HG03571 (cell line): ENCODE results near the gene TAF10.

Experiments used
- ATAC-seq: cut with Tn5 transposase; IDR thresholded peaks from one replicate; pipeline ENCODE4 v1.9.1; 2021; ENCODE audit not compliant: unreplicated experiment

Gene TAF10

DNA sequence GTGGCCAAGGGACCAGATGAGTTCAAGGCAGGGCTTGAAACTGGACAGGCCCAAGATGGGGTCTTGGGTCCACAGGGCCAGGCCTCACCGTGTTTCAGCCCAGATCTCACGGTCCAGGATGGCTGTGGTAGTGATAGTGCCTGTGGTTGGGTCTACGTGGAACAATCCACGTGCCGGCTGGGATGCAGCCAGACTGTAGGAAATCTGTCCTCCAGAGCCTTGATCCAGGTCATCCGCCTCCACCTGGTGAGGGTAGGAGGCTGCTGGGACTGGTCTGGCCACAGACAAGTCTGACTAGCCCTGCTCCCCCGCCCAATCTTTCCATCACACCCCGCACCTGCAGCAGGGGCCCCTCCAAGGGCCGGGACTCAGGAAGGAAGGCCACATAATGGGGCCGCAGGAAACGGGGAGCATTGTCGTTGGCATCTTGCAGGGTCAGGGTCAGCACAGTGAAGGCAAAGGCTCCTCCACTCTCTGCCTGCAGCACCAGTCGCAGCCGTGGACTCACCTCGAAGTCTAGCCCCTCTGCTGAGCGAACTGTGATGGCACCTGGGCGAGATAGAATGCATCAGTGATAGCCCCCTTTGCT lies 13.9 kb upstream of the TAF10 start:
- no peak for ATAC-seq

DNA sequence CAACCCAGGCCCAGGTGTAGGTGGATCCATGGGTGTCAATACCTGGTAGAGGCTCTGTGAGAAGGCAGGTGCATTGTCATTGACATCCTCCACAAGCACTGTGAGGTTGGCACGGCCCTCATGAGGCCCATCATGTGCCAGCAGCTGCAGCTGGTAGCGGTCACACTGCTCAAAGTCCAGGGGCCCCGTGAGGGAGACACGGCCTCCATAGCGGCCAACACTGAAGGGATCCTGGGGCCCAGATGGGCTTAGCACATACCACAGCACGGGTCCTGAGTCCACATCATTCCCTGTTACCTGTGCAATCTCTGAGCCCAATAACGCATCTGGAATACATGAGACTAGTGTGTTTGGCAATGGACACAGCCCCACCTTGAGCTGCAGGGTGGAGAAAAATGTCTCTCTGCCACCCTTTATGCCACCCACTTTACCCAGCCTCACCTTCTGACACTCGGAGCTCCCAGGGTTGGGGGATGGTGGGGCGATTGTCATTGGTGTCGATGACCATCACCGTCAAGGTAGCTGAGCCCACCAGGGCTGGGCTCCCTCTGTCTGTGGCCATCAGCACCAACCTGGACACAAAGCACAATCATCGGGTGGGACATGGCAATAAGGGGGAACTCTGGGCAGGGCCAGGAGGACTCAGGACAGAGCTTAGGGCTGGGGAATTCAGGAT lies 13.3 kb upstream of the TAF10 start:
- ATAC-seq: no peak

GRCh38 chr11:6623391-6624363 lies 11.7 kb upstream of the TAF10 start:
- no peak for ATAC-seq

- ATAC-seq: no peak
Observed at GRCh38 chr11:6622261-6623171, 10.5 kb upstream of the TAF10 start.

- no peak for ATAC-seq
Observed at GRCh38 chr11:6621711-6622211, 9.7 kb upstream of the TAF10 start.

DNA sequence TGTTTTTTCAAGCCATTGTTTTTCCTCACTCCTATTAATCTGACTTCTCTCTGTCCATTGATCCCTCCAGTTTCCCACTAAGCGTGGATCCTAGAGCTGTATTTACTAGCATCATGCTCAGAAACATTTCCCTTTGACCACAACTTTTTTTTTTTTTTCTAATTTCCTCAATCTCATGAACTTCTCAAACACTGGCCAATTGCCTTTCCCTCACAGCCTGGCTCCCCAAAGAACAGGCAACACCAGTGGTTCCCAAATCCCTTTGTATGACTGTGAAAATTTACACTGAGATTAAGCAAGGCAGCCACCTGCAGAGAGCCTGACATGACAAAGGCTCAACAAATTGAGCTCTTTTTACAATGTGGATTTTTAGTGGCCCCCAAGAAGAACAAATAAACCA lies 8.6 kb upstream of the TAF10 start:
- ATAC-seq: no peak

- ATAC-seq: peak; percentile 99
Observed at GRCh38 chr11:6619004-6619745, 7.2 kb upstream of the TAF10 start, which contains the start of gene TPP1. Gene TPP1 (minus strand): TSS chr11:6619422. CDS start chr11:6619400, 22 bp downstream.

- no peak for ATAC-seq
Observed at GRCh38 chr11:6618117-6619003, 6.3 kb upstream of the TAF10 start.

DNA sequence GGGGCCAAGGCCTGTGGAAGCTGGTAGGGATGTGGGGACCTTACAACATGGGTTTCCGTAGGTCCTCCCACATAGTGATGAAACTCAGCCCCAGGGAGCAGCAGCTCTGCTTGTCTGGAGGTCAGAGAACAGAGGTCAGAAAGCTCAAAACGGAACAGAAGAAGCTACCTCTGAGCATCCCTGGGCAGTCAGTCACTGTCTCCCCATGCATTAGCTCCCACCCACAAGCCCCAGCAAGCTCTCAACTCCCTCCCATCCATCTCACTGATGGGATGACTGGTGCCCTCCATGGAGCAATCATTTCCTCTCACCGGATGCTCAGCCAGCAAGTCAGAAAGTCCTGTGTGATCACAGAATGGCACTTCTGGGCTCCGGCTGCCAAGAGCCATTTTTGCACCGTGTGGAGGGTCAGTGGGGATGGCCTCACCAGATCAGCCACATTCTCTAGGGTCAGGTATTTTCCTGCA lies 5.3 kb upstream of the TAF10 start:
- ATAC-seq: no peak

DNA sequence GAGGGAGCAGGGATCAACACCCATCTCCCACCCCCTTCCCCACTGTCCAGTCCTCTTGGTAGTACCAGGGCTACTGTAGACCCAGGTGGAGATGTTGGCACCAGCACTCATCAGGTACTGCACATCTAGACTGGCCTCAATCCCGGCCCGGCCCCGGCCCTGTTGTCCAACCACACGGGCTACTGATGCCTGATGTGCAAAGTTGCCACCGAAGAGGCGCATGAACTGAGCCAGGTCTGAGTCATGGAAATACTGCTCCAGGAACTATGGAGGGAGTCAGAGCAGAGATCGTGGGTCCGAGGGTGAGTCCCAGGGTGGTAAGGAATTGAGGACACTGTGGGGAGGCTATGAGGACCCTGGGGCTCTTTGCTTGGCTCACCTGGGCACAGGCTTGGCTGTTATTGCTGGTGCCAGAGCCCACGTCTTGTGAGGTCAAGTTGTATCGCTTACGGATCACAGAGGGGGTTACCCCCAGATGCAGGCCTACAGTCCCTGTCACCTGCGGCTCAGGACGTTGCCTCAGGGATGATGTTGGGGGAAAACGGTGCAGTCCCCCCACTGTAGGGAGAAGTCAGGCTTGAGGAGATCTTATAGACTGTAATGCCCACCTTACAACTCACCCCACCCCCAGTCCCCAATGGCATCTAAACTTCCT lies 4.7 kb upstream of the TAF10 start:
- no peak for ATAC-seq

DNA sequence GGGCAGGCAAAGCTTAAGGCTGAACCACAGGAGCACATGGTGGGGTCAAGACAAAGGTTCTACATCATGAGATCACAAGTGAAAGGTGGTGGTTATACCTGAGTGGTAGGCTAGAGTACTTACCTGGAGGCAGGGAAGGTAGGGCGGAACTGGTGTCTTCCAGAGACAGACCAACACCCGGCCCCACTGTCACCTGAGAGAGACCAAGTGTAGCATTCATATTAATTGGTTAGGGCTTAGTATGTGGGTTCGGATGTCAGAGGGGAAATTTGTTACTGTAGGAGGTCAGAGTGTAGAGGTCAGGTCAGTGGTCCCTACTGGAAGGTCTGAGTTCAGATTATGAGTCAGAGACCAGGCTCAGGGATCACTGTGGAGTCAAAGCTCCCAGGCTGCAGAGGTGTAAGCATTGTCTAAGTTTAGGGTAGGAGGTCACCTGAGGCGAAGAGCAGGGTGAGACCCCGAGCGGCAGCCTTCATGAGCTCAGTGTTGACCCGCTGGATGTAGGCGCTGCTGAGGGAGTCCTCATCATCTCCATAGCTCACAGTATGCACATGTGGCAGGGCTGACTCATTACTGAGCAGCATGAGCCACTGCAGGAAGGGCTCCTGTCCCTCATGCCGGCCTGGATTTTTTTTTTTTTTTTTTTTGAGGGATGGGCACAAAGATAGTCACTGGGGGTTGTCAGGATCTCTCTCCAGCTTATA lies 4.0 kb upstream of the TAF10 start:
- no peak for ATAC-seq

- ATAC-seq: no peak
Observed at GRCh38 chr11:6615046-6615445, 3.0 kb upstream of the TAF10 start.

DNA sequence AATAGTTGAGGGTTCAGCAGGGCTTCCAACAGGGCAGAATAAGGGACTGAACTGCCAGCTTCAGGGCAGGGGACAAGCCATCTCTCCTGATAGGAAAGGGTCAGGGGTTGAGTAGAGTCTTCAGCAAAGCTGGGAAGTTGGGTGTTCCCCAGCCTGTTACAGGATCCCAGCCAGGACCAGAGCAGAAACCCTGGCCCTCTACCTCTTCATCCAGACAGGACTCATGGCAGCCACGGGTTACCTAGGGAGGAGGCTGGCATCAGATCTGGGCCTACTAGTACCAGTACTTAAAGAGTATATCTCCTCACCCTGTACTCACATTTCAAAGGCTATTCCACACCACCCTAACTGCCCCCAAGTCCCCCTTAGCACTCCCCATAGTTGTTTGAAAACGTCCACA lies 2.4 kb upstream of the TAF10 start:
- ATAC-seq: no peak

GRCh38 chr11:6613496-6613895 lies 1.5 kb upstream of the TAF10 start:
- ATAC-seq: no peak

DNA sequence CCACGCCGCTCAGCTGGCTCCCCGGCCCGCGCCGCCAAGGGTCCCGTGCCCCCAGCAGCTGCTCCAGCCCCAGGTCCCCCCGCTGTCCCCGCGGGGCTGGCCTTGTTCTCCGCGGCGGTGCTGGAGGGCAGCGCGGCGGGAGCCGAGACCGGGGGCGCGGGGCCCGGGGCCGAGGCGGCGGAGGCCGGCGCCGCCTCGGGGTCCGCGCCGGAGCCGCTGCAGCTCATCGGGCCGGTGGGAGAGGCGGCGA lies 128 bp downstream of the TAF10 start:
- peak; percentile 11 for ATAC-seq

DNA sequence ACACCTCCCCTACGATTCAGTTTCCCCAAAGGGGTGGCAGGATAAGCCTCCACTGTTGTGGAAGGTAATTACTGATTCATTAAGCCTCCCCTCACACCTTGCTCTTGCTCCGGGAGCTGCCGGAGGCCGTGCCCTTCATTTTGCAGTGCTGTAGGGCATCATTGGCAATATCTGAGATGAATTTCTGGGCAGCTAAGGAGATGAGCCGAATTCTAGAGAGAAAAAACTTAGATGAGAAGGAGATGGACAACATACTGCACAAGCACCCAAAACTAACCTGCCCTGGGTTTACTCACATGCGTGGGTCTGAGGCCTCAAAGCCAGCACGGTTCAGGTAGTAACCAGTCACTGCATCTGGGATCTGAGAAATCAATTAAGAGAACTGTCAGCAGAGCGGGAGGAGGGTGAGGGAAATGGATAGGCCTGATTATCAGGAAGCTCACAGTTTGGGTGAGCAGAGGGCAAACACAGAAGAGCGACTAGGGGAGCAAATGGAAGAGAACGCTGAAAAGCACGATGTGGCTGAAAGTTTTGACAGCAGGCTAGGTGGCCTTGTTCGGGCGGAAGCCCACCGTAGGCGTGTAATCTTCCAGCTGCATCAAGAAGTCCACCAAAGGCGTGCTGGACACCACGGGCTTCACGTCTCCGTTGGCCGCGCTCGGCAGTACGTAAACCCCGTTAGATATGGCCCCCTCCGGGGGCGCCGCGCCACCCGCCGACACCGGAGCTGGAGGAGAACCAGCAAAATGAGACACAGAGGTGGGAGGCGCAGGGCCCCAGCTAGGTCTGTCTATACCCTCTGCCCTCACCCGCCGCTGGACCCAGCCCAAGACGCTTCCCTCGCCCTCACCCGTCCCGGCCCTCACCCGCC lies 689 bp downstream of the TAF10 start:
- ATAC-seq: no peak

- ATAC-seq: no peak
Observed at GRCh38 chr11:6610591-6610990, 1.4 kb downstream of the TAF10 start.
